Activated CD4-positive, alpha-beta memory T cell treated with anti-CD3 and anti-CD28 coated beads, Interleukin-2, amount 10 ng/mL, durations not matched to agents 7 days and 5 days (primary cell): Measurements from ENCODE around the gene TRPM3. TPM values are rescaled to one million over a fixed set of nuclear protein-coding genes. Genes with fewer than 3 reads are reported as not detected.

ENCODE experiments used
- CTCF ChIA-PET: fragments of 350-600 bp; sonication (Branson Sonifier 250); formaldehyde crosslinking; loops from one replicate; lab custom pipeline; 2021; ENCODE audit warnings: antibody characterized with exemption, inconsistent platforms; lab: Charles Lee
- POLR2A ChIA-PET: fragments of 350-600 bp; sonication (Branson Sonifier 250); formaldehyde crosslinking; loops from one replicate; lab custom pipeline; 2021; ENCODE audit warnings: antibody characterized with exemption; lab: Charles Lee
- DNase-seq: peaks from one replicate; pipeline ENCODE4 v3.0.0-alpha.2; 2020
- H3K27ac Mint-ChIP-seq: one replicate; pipeline ENCODE4 v1.8.0; 2021; ENCODE audit warnings: mild to moderate bottlenecking, mixed read lengths
- H3K27me3 Mint-ChIP-seq: one replicate; pipeline ENCODE4 v1.8.0; 2021; ENCODE audit warnings: mixed read lengths
- H3K36me3 Mint-ChIP-seq: one replicate; pipeline ENCODE4 v1.8.0; 2021; ENCODE audit warnings: low read depth, mixed read lengths
- H3K4me1 Mint-ChIP-seq: one replicate; pipeline ENCODE4 v1.8.0; 2021; ENCODE audit warnings: mixed read lengths
- H3K4me3 Mint-ChIP-seq: one replicate; pipeline ENCODE4 v1.8.0; 2021; ENCODE audit warnings: mild to moderate bottlenecking, mixed read lengths
- H3K9me3 Mint-ChIP-seq: one replicate; pipeline ENCODE4 v1.8.0; 2021; ENCODE audit warnings: mixed read lengths
- total RNA-seq, 2 experiments: library from RNA; stranded (reverse); gene quantifications; one replicate each; pipeline ENCODE4 v1.2.3, GENCODE V29; 2021

The TRPM3 gene
- total RNA-seq, 2 experiments from 2014 or later: not detected

DNA sequence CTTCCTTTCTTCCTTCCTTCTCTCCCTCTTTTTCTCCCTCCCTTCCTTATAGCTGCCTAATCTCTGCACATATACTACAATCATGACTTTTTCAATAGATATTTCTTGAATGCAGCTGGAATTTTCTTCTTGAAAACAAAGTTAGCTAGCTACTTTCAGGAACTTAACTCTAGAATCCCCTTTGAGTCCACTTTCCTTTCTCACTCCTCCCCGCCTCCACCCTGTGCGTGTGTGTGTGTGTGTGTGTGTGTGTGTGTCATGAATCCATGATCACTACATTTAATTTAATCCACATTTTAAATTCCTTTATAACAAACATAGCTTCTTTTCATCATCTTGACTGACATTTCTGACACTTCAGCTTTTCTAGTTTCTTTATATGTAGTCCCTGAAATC, 539.5 kb downstream of the TRPM3 start:
- POLR2A ChIA-PET: no interaction called here

DNA sequence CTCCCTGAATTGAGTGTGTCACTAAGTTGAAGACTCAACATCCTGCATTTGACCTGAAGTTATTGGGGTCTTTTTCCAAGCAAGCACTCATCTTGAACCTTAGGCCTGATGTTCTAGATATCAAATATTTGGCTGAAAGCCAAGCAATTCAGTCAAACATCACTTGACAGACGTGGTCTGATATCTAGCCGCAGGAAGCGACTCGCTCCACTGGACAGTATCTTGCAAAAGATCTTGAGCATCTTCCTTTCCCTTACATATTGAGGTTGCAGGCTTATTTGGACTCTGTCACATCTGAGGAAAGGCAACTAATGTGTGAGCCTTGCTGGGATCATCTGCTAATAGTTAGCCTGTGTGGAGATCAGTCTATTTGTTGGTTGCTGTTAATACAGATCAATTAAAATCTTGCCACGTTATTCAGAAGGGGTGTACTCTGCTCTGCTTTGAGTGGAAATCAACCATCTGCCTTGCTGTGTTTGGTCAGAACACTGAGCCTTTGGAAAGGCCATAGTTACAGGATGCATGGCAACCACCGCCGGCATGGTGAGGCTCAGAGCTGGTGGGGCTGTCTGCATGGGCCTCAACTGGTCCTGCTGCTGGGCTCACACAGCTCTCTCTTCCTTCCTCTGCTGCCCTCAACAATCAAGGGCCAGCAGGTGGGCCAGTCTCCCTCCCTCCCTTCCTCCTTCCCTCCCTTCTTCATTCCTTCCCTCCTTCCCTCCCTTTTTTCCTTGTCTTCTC, 540.0 kb downstream of the TRPM3 start:
- Mint-ChIP-seq H3K36me3 (no peaks in the 10 kb centered on the region), H3K27ac (no peak overlapping the region), H3K9me3 (no peaks in the 10 kb centered on the region), H3K4me1 (no peaks in the 10 kb centered on the region), H3K27me3 (no peaks in the 10 kb centered on the region), H3K4me3 (no peak overlapping the region)
- ChIA-PET POLR2A (no interaction called here), CTCF (interaction anchor here (0.8 to 1.3 kb wide), 2 partner anchors 21 to 241 kb away, joined by 4 to 7 read pairs; no protein-coding TSS in a partner anchor)
- no peak for DNase-seq

More for the DNA sequence above, 539.5 kb downstream of the TRPM3 start:
- CTCF ChIA-PET: interaction anchor here (0.8 to 1.3 kb wide), 2 partner anchors 20 to 241 kb away, joined by 4 to 7 read pairs; no protein-coding TSS in a partner anchor
- Mint-ChIP-seq H3K4me1 (no peaks in the 10 kb centered on the region), H3K4me3 (no peak overlapping the region), H3K27me3 (no peaks in the 10 kb centered on the region), H3K36me3 (no peaks in the 10 kb centered on the region), H3K9me3 (no peaks in the 10 kb centered on the region), H3K27ac (no peak overlapping the region)
- no peak for DNase-seq

DNA sequence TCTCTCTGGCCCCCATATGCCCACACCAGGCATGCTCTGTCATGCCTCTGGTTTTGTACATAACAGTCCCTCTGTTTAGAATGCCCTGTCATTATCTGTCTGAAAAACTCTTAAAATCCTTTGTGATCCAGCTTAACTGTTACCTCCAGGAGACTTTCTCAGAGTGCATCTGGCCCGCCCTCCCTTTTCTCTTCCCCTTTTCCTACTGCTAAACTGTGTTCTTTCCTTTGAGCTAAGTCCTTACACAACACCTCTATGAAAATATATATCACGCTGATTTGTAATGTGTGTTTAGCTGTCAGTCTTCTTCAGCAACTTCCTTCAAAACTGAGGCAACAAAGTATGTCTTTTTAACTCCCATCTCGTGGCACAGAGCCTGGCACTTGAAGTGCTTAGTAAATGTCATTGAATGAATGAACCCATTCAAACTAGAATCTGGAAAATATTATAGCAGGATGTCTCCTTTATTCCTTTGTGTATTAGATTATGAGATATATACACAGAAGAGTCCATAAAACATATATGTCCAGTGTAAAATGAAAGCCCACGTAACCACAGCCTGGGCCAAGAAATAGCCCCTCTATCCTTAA, 540.7 kb downstream of the TRPM3 start:
- Mint-ChIP-seq H3K36me3 (no peaks in the 10 kb centered on the region), H3K27ac (no peak overlapping the region), H3K9me3 (no peaks in the 10 kb centered on the region), H3K4me3 (no peak overlapping the region), H3K27me3 (no peaks in the 10 kb centered on the region), H3K4me1 (no peaks in the 10 kb centered on the region)
- no peak for DNase-seq
- ChIA-PET POLR2A (no interaction called here), CTCF (no interaction called here)

DNA sequence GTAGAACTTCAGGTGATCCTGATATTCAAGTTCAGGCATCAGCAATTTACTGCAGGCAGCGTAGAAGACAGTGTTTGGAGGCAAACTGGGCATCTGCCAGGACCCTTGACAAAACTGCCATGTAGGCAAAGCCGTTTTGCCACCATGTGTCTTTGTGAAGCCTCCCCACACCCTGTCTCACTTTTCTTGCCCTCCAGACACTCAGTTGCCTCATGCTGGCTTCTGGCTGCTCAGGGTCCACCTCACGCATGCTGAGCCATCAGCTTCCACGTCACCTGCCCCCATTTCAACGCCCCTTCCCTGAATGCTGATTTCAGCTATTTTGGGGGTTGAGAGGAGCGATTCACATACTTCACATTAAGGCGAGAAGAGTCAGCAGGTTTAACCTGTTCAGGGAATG, 541.7 kb downstream of the TRPM3 start:
- ChIA-PET POLR2A (interaction anchor here (0.7 to 0.9 kb wide), 2 partner anchors 14 to 15 kb away, joined by 3 read pairs; no protein-coding TSS in a partner anchor), CTCF (no interaction called here)
- no peak for DNase-seq
- H3K27ac Mint-ChIP-seq: no peak overlapping the region
- H3K9me3 Mint-ChIP-seq: no peaks in the 10 kb centered on the region
- no peaks in the 10 kb centered on the region for H3K4me1 Mint-ChIP-seq
- no peak overlapping the region for H3K4me3 Mint-ChIP-seq
- H3K27me3 Mint-ChIP-seq: peaks cover 2% of the 10 kb centered on the region
- no peaks in the 10 kb centered on the region for H3K36me3 Mint-ChIP-seq

DNA sequence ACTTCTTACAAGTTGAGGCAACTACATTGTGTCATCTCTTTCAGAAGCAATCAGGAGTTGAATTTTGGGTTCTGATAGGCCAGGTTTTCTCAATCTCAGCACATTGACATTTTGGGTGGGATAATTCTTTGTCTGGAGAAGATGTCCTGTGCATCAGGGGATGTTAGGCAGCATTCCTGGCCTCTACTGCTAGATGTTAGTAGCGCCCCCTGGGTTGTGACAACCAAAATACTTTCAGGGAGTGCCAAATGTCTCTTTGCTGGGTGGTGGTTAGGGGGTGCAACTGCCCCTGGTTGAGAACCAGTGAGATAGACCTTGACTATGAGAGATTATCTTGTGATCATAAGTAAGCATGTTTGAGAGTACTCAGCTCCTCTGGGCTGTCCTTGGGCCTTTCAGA, 542.7 kb downstream of the TRPM3 start:
- no peak for DNase-seq

DNA sequence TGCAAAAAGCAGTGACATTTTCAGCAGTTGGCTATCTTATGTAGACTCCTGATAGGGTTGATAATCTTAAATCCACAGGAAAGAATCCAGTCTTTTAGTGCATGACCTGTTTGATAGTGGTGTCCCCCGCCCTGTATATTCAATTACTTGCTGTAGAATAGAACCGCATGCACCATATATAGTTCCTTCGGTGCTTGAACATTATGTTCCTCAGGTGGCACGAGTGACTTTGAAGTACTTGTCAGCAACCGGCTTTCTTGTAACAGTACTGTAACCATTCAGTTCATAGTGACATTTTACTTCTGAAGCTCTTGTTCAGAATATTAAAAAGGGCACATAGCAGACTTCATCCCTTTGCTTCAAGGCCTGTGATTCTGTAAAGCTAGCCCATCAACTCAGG, 543.8 kb downstream of the TRPM3 start:
- ChIA-PET POLR2A (no interaction called here), CTCF (interaction anchor here (0.6 kb wide), 1 partner anchor 284 kb away, joined by 3 read pairs; no protein-coding TSS in a partner anchor)
- no peak for DNase-seq
- Mint-ChIP-seq H3K9me3 (no peaks in the 10 kb centered on the region), H3K27ac (no peak overlapping the region), H3K36me3 (peaks cover 5% of the 10 kb centered on the region), H3K27me3 (peaks cover 8% of the 10 kb centered on the region), H3K4me3 (no peak overlapping the region), H3K4me1 (no peaks in the 10 kb centered on the region)

More for the DNA sequence above, 542.7 kb downstream of the TRPM3 start:
- POLR2A ChIA-PET: no interaction called here
- Mint-ChIP-seq H3K4me3 (no peak overlapping the region), H3K9me3 (no peaks in the 10 kb centered on the region), H3K36me3 (peaks cover 5% of the 10 kb centered on the region), H3K27me3 (peaks cover 8% of the 10 kb centered on the region), H3K27ac (no peak overlapping the region), H3K4me1 (no peaks in the 10 kb centered on the region)
- CTCF ChIA-PET: interaction anchor here (0.7 kb wide), 1 partner anchor 676 kb away, joined by 4 read pairs; no protein-coding TSS in a partner anchor

DNA sequence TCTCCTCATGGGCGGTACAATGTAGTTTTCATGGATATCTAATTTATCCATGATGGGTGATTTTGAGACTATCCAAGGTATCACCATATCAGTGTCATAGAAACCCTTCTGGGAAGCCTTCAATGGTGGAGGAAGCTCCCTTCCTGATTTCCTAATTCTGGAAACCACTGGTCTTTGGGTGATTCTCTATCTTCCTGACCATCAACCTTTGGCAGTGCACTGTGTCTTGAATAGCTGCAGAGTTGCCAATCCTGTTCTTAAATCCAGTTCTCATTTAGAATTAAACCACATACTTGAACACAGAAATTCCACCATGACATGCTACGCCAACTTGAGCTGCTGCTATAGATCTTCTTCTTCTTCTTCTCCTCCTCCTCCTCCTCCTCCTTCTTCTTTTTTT, 545.3 kb downstream of the TRPM3 start:
- no peak overlapping the region for H3K4me3 Mint-ChIP-seq
- peaks cover 8% of the 10 kb centered on the region for H3K27me3 Mint-ChIP-seq
- H3K27ac Mint-ChIP-seq: no peak overlapping the region
- no peak for DNase-seq
- H3K4me1 Mint-ChIP-seq: no peaks in the 10 kb centered on the region
- ChIA-PET CTCF (interaction anchor here (2.1 kb wide), 1 partner anchor 26 kb away, joined by 7 read pairs; no protein-coding TSS in a partner anchor), POLR2A (interaction anchor here (0.5 to 0.8 kb wide), 2 partner anchors 156 to 162 kb away, joined by 3 to 4 read pairs; partner anchors contain the start of gene KLF9)
- peaks cover 5% of the 10 kb centered on the region for H3K36me3 Mint-ChIP-seq
- no peaks in the 10 kb centered on the region for H3K9me3 Mint-ChIP-seq

DNA sequence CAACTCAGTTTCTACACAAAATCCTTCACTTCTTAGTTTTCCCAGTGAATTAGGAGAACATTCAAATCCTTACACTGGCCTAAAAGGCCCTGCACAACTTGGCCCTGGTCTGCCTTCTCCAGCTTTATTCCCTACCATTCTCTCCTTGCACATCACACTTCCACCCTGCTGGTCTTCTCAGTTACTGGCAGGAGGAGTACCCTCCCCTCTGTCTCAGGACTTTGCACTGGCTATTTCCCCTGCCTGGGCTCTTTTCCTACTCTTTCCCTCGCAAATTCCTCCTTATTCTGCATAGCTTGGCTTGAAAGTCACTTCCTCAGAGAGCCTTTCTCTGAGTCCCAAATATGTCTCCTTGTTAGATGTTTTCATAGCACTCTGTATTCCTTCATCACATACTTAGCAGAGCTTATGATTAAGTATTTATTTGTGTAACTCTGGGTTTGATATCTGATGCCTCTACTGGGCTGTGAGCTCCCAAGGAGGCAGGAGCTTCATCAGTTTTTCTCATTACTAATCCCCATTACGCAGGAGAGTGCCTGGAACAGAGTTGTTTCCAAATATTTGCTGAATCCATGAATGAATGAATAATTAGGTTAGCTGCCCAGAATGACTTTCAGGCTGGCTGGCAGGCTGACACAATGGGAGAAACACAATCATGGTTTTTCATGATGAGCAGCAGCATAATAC, 547.1 kb downstream of the TRPM3 start:
- Mint-ChIP-seq H3K9me3 (no peaks in the 10 kb centered on the region), H3K36me3 (peaks cover 8% of the 10 kb centered on the region), H3K4me1 (no peaks in the 10 kb centered on the region), H3K4me3 (no peak overlapping the region), H3K27me3 (peaks cover 8% of the 10 kb centered on the region), H3K27ac (no peak overlapping the region)
- POLR2A ChIA-PET: interaction anchor here (0.9 to 1.3 kb wide), 2 partner anchors 37 to 155 kb away, joined by 3 to 5 read pairs; no protein-coding TSS in a partner anchor
- DNase-seq: no peak
- CTCF ChIA-PET: interaction anchor here (1.0 to 2.1 kb wide), 2 partner anchors 20 to 28 kb away, joined by 3 to 7 read pairs; no protein-coding TSS in a partner anchor

DNA sequence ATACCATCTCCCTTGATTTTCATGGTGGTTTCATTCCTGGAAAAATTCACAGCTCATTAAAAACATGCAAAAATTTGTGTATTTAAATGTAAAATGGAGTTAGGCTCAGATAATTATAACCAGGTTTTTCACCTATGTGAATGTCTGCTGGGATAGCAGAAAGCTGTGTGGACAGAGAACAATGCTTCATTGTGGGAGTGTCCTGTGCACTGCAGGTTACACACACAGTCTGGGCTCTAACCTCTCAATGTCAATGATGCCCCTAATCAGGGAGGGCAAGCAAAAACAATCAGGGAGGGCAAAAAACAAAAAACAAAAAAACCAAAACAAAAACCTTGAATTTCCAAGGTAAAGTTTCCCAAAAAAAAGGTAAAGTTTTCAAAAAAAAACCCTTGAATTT, 548.1 kb downstream of the TRPM3 start:
- no peak for DNase-seq
- H3K4me3 Mint-ChIP-seq: no peak overlapping the region
- no peak overlapping the region for H3K27ac Mint-ChIP-seq
- ChIA-PET POLR2A (interaction anchor here (1.3 kb wide), 1 partner anchor 154 kb away, joined by 5 read pairs; no protein-coding TSS in a partner anchor), CTCF (no interaction called here)
- H3K36me3 Mint-ChIP-seq: peaks cover 8% of the 10 kb centered on the region
- H3K4me1 Mint-ChIP-seq: no peaks in the 10 kb centered on the region
- peaks cover 8% of the 10 kb centered on the region for H3K27me3 Mint-ChIP-seq
- no peaks in the 10 kb centered on the region for H3K9me3 Mint-ChIP-seq

DNA sequence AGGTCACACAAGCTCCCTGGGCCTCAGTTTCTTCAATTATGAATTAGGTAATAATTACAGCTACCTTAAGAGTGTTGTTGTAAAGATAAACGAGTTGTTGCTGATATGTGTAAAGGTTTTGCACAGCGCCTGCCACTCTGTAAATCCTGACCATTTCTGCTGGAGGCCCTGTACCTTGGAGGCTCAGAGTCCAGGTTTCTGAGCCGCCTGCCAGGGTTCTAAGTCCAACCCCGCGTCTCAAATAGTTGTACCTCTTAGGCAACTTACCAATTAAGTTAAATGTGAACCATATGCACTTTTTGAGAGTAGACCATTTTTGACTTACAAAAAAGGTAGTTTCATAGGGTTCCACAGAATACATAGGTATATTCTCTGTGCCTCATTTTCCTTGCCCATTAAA, 550.2 kb downstream of the TRPM3 start:
- ChIA-PET CTCF (interaction anchor here (1.7 kb wide), 1 partner anchor 31 kb away, joined by 6 read pairs; no protein-coding TSS in a partner anchor), POLR2A (no interaction called here)
- peaks cover 6% of the 10 kb centered on the region for H3K4me1 Mint-ChIP-seq

DNA sequence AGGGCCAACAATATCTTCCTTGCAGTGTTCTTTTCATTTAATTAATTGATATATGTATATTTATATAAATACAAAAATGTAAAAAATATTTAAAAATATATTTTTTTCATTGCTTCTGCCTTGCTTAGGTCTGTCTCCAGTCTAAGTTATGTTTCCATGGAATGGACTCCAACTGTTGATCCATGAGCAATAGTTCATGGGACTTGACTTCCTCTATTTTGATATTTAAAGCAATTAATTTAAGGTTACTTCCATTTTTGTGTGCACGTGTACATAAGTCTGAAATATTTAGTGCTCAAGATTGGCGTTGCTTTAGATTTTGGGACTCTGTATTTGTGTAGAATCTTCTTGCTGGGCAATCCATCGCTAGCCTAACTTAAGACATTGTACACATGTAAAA, 551.6 kb downstream of the TRPM3 start:
- no peaks in the 10 kb centered on the region for H3K9me3 Mint-ChIP-seq
- H3K27ac Mint-ChIP-seq: no peak overlapping the region
- no peak for DNase-seq
- H3K4me3 Mint-ChIP-seq: no peak overlapping the region
- peaks cover 8% of the 10 kb centered on the region for H3K36me3 Mint-ChIP-seq
- peaks cover 6% of the 10 kb centered on the region for H3K27me3 Mint-ChIP-seq
- H3K4me1 Mint-ChIP-seq: peaks cover 15% of the 10 kb centered on the region
- POLR2A ChIA-PET: no interaction called here
- CTCF ChIA-PET: interaction anchor here (1.7 kb wide), 1 partner anchor 33 kb away, joined by 6 read pairs; no protein-coding TSS in a partner anchor

More for the DNA sequence above, 550.2 kb downstream of the TRPM3 start:
- no peaks in the 10 kb centered on the region for H3K9me3 Mint-ChIP-seq
- peaks cover 8% of the 10 kb centered on the region for H3K27me3 Mint-ChIP-seq
- H3K36me3 Mint-ChIP-seq: peaks cover 8% of the 10 kb centered on the region
- no peak overlapping the region for H3K27ac Mint-ChIP-seq
- DNase-seq: no peak
- H3K4me3 Mint-ChIP-seq: no peak overlapping the region

DNA sequence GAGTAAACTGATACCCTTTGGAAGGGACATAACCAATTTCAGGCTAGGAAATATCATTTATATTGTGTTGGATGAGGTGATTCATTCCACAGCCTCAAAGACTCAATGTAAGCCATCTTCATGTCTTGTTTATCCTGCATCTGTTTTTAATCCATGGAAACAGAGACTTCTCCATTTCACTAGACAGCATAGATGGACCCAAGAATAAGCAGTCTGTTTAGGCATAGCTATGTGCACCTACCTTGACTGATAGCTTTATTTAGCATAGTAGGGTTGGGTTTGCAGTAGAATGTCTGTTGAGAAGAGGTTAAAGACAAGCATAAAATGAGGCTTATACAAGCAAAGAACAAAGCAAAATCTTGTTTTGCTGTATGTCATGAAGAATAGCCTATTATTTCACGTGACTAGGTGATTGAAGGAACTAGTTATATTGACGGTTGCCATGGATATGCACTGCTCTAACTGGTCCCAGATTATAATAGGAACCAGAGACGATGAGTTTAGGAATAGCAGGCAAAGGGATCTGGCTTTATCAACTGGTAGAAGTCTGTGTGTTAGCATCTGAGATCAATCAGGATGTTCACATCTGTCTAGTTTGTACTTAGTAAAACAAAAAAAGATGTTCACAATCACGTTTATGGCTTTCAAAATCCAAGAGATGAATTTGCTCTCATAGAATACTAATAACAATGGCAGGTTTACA, 552.2 kb downstream of the TRPM3 start:
- no peak for DNase-seq
- Mint-ChIP-seq H3K27me3 (peaks cover 4% of the 10 kb centered on the region), H3K4me3 (no peak overlapping the region), H3K9me3 (no peaks in the 10 kb centered on the region), H3K36me3 (peaks cover 7% of the 10 kb centered on the region), H3K27ac (no peak overlapping the region), H3K4me1 (peaks cover 21% of the 10 kb centered on the region)
- ChIA-PET CTCF (no interaction called here), POLR2A (no interaction called here)
